ENCODE results near the gene MRM1. TPM values are rescaled to one million over a fixed set of nuclear protein-coding genes. Genes with fewer than 3 reads are reported as not detected.

Gene MRM1
- total and polyA plus RNA-seq, 4 donors, result 3.5 to 9.9 (median 7.8) TPM

DNA sequence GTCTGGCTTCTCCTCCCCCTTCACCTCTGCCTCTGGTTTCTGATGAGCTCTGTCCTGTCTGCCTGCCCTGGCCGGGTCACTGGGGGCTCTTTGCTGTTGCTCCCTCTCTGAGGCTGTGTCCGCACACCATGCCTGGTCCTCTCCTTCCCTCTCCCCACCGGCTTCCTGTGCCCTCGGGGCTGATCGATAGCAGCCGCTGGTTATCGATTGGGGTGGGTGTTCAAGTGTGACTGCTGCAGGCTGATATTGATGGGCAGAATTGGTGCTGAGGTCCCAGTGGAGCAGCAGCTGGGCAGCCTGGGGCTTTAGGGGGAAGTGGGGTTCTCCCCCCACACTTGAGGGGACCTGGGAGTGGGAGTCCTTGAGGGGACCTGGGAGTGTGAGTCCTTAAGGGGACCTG lies 16.4 kb downstream of the MRM1 start:
- no peak for DNase-seq
- no peaks in the 10 kb centered on the region for H3K4me1 ChIP-seq (ENCODE audit: control insufficient read depth in 5 of 5, insufficient read depth in 5 of 5, low read length in 5 of 5)
- no peak overlapping the region for H3K4me3 ChIP-seq
- TF ChIP-seq, protein P1, sequence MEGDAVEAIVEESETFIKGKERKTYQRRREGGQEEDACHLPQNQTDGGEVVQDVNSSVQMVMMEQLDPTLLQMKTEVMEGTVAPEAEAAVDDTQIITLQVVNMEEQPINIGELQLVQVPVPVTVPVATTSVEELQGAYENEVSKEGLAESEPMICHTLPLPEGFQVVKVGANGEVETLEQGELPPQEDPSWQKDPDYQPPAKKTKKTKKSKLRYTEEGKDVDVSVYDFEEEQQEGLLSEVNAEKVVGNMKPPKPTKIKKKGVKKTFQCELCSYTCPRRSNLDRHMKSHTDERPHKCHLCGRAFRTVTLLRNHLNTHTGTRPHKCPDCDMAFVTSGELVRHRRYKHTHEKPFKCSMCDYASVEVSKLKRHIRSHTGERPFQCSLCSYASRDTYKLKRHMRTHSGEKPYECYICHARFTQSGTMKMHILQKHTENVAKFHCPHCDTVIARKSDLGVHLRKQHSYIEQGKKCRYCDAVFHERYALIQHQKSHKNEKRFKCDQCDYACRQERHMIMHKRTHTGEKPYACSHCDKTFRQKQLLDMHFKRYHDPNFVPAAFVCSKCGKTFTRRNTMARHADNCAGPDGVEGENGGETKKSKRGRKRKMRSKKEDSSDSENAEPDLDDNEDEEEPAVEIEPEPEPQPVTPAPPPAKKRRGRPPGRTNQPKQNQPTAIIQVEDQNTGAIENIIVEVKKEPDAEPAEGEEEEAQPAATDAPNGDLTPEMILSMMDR (IDR thresholded peaks at IDR 0.05; ENCODE audit: control extremely low read depth, extremely low read depth), result no peak
- H3K27me3 ChIP-seq (ENCODE audit: control insufficient read depth in 3 of 3, insufficient read depth in 3 of 3, low read length in 2 of 3), result peaks cover 5 to 21% (median 7%) of the 10 kb centered on the region in 3 donors
- WGBS, 2 donors, result 88 to 89% methylated on average over 7 of the region's 7 CpGs
- H3K27ac ChIP-seq (ENCODE audit: low read depth in 1 of 2, low read length in 1 of 2), result no peak overlapping the region
- ATAC-seq (ENCODE audit: insufficient read depth, low FRiP score), result no peak
- peaks cover 0 to 2% (median 0%) of the 10 kb centered on the region in 4 donors for H3K9me3 ChIP-seq (ENCODE audit: control insufficient read depth in 4 of 4, insufficient read depth in 3 of 4, low read length in 3 of 4)
- H3K9ac ChIP-seq (ENCODE audit: insufficient read depth in 1 of 2, low read length in 2 of 2), result no peak overlapping the region
- no peaks in the 10 kb centered on the region for H3K36me3 ChIP-seq (ENCODE audit: control insufficient read depth in 4 of 4, insufficient read depth in 4 of 4, low read length in 4 of 4)

DNA sequence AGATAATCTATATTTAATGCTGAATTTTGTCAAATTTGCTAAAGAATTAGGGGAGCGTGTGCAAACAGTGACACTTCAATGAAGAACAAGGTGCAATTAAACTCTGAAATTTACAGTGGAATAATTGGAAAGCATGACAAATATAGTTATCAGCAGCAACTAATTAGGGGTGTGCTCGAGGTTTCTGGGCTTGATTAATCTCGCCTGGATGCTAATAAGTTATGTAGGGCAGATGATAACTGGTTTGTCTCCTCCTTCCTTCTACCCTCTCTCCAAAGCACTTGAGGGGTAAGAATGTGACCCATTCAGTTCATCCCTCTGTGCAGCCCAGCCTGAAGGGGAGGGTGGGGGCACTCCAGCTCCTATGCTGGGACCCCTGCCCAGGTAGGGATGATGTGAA lies 21.9 kb downstream of the MRM1 start:
- ATAC-seq (ENCODE audit: insufficient read depth, low FRiP score), result no peak

DNA sequence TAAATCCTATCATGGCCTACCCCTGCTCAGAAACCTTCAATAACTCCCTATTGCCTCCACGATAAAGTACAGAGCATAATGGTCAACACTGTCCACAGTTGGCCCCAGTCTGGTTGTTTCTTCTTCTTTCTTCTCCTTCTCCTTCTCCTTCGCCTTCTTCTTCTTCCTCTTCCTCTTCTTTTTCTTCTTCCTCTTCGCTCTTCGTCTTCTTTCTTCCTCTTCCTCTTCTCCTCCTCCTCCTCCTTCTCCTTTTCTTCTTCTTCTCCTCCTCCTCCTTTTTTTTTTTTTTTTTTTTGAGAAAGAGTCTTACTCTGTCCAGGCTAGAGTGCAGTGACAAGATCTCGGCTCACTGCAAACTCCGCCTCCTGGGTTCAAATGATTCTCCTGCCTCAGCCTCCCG lies 23.8 kb downstream of the MRM1 start:
- Histone ChIP-seq H3K9ac (ENCODE audit: insufficient read depth in 1 of 2, low read length in 2 of 2) (no peak overlapping the region), H3K27me3 (ENCODE audit: control insufficient read depth in 3 of 3, insufficient read depth in 3 of 3, low read length in 2 of 3) (no peaks in the 10 kb centered on the region), H3K27ac (ENCODE audit: low read depth in 1 of 2, low read length in 1 of 2) (no peak overlapping the region), H3K9me3 (ENCODE audit: control insufficient read depth in 4 of 4, insufficient read depth in 3 of 4, low read length in 3 of 4) (no peaks in the 10 kb centered on the region), H3K4me1 (ENCODE audit: control insufficient read depth in 5 of 5, insufficient read depth in 5 of 5, low read length in 5 of 5) (peaks cover 0 to 4% (median 0%) of the 10 kb centered on the region in 5 donors), H3K36me3 (ENCODE audit: control insufficient read depth in 4 of 4, insufficient read depth in 4 of 4, low read length in 4 of 4) (no peaks in the 10 kb centered on the region), H3K4me3 (no peak overlapping the region)
- TF ChIP-seq, protein P1 (IDR thresholded peaks at IDR 0.05; ENCODE audit: control extremely low read depth, extremely low read depth), result no peak
- WGBS, 2 donors, result 59 to 77% methylated on average over 7 of the region's 7 CpGs
- ATAC-seq (ENCODE audit: insufficient read depth, low FRiP score) (no peak), DNase-seq (no peak)

More for the DNA sequence above, 21.9 kb downstream of the MRM1 start:
- Histone ChIP-seq H3K9me3 (ENCODE audit: control insufficient read depth in 4 of 4, insufficient read depth in 3 of 4, low read length in 3 of 4) (no peaks in the 10 kb centered on the region), H3K27ac (ENCODE audit: low read depth in 1 of 2, low read length in 1 of 2) (no peak overlapping the region), H3K36me3 (ENCODE audit: control insufficient read depth in 4 of 4, insufficient read depth in 4 of 4, low read length in 4 of 4) (no peaks in the 10 kb centered on the region), H3K4me1 (ENCODE audit: control insufficient read depth in 5 of 5, insufficient read depth in 5 of 5, low read length in 5 of 5) (no peaks in the 10 kb centered on the region), H3K9ac (ENCODE audit: insufficient read depth in 1 of 2, low read length in 2 of 2) (no peak overlapping the region), H3K4me3 (no peak overlapping the region), H3K27me3 (ENCODE audit: control insufficient read depth in 3 of 3, insufficient read depth in 3 of 3, low read length in 2 of 3) (no peaks in the 10 kb centered on the region)
- WGBS, 2 donors, result 71 to 91% methylated on average over 3 of the region's 3 CpGs
- DNase-seq, result no peak
- TF ChIP-seq, protein P1 (IDR thresholded peaks at IDR 0.05; ENCODE audit: control extremely low read depth, extremely low read depth), result no peak

DNA sequence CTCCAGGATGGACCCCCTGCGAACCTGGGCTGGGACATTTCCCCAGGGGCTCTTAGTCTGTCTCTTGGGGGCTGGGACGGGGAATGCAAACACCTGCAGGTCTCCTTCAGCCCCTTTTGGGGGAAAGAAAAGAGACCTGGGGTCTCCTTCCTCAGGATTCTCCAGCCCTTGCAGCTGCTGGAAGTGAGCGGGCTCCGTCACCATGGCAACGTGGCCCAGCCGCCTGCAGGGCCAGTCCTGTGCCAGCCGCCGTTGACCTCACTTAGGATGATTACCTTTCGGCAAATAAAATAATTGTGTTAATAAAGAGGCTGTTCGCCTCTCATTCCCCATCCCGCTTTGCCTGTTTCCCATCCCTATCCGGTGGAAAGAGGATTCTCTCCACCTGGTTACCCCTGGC lies 25.7 kb downstream of the MRM1 start:
- peaks cover 0 to 7% (median 0%) of the 10 kb centered on the region in 3 donors for H3K27me3 ChIP-seq (ENCODE audit: control insufficient read depth in 3 of 3, insufficient read depth in 3 of 3, low read length in 2 of 3)
- no peak overlapping the region for H3K4me3 ChIP-seq
- WGBS, 2 donors, result 71 to 75% methylated on average over 12 of the region's 12 CpGs
- no peaks in the 10 kb centered on the region for H3K36me3 ChIP-seq (ENCODE audit: control insufficient read depth in 4 of 4, insufficient read depth in 4 of 4, low read length in 4 of 4)
- H3K9me3 ChIP-seq (ENCODE audit: control insufficient read depth in 4 of 4, insufficient read depth in 3 of 4, low read length in 3 of 4), result no peaks in the 10 kb centered on the region
- ATAC-seq (ENCODE audit: insufficient read depth, low FRiP score) (no peak), DNase-seq (no peak)
- H3K27ac ChIP-seq (ENCODE audit: low read depth in 1 of 2, low read length in 1 of 2), result no peak overlapping the region
- peaks cover 0 to 4% (median 0%) of the 10 kb centered on the region in 5 donors for H3K4me1 ChIP-seq (ENCODE audit: control insufficient read depth in 5 of 5, insufficient read depth in 5 of 5, low read length in 5 of 5)
- TF ChIP-seq, protein P1 (IDR thresholded peaks at IDR 0.05; ENCODE audit: control extremely low read depth, extremely low read depth), result no peak
- H3K9ac ChIP-seq (ENCODE audit: insufficient read depth in 1 of 2, low read length in 2 of 2), result no peak overlapping the region
